NCI-H69 (cell line): ENCODE measurements around the gene MPL.
A peak's percentile ranks its signal among the peaks of the same experiment; 100 is the strongest.

Experiments used
- DNase-seq: peaks from one replicate; lab custom pipeline; 2025; lab: John Stamatoyannopoulos, UW

MPL gene

DNA sequence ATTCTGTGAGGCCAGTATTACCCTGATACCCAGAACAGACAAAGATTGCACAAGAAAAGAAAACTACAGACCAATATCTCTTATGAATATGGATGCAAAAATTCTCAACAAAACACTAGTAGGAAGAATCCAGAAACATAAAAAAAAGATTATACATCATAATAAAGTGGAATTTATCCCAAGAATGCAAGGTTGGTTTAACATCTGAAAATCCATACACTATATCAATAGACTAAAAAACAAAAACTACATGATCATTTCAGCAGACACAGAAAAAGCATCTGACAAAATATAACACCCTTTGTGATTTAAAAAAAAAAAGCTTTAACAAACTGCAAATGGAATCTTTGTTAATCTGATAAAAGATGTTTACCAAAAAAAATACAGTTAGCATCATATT is 12.2 kb upstream of the MPL start:
- DNase-seq, result no peak

DNA sequence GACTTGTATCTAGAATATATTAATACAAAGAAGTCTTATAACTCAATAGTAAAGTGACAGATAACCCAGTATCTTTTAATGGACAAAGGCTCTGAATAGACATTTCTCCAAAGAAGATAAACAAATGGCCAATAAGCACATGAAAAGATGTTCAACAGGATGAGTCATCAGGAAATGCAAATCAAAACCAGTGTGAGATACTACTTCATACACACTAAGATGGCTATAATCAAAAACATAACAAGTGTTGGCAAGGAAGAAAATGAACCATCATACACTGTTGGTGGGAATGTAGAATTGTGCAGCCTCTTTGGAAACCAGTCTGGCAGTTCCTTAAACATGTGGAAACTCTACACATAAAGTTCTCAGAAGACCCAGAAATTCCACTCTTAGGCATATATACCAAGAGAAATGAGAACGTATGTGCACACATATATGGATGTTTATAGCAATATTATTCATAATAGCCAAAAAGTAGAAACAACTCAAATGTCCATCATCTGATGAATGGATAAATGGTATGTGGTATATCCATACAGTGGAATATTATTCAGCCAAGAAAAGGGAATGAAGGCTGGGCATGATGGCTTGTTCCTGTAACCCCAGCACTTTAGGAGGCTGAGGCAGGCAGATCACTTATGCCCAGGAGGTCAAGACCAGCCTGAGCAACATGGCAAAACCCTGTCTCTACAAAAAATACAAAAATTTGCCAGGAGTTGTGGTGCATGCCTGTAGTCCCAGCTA is 9.9 kb upstream of the MPL start:
- DNase-seq, result no peak

DNA sequence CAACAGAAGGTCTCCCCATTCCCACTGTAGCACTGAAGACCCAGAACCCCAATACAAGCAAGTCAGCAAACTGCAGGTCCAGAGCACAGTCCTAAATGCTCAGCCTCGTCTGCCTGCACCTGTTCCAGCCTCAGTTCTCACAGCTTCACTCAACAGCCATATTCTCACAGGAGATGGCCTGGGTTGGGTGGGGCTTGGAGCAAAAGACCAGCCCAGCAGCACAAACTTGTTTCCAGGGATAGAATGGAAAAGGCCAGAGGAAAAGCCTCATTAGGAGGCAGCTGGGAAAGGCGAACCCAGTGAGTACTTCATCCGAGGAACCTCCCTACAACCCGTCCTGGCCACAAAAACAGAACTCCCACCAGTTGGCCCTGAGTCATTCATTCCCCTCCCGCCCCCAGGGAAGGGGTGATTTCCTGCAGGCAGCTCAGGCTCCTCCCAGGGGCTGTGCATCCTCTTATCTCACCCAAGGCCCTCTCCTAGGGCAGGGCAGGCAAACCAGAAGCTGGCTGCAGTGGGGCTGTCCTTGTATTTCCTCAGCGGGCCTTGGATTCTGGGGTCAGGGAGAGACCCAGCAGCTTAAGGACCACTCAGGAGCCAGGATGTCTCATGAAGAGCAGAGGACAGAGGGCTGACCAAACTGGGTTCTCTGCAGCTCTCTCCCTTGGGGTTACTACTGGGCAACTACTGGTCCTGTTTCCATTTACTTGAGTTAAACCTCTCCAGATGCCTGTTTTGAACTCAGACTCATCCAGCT is 7.4 kb upstream of the MPL start:
- DNase-seq, result no peak

DNA sequence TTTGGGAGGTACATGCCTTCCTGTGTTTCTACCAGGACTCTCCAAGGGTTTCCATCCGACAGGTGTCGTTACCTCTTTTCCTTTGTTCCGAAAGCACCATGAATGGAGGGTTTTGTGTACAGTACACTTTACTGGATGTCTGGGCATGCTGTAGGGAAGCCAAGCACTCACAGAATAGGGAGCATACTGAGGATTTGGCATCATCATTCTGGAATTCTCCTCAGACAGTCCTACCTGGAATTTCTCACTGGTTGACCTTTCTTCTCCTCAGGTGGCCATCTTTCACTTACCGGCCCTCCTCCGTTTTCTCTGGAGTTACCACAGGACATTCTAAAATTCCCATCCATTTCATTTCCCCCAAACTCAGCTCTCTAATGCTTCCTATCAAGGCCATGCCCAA is 5.9 kb upstream of the MPL start:
- no peak for DNase-seq

DNA sequence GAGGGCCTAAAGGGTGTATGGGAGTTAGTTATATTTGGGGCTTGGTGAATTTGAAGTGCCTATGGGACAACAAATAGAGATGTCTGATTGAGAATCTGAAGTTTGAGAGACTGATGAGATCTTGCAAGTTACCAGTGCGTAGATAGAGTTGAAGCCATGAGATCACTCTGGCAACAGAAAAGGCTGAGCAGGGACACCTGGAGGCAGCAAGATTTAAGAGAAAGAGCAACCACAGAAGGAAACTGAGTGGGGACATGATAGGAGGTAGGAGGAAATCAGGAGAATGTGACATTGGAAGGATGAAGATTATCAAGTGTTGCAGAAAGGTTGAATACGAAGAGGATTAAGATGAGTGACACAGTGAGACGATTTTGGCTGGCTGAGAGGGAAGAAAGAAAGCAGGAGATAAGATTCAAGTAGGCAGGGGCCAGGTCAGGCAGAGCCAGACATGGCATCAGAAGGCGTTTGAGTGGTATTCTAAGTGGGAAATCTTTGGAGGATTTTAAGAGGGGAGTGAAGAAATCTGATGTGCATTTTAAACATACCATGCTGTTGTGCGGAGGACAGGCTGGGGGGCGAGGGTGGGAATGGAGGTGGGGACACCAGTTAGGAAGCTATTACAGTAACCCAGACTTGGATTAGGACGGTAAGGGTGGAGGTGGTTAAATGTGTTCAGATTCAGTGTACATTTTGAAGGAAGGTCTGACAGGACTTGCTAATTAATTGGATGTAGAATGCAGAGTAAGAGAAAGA is 3.0 kb upstream of the MPL start:
- DNase-seq, result no peak

DNA sequence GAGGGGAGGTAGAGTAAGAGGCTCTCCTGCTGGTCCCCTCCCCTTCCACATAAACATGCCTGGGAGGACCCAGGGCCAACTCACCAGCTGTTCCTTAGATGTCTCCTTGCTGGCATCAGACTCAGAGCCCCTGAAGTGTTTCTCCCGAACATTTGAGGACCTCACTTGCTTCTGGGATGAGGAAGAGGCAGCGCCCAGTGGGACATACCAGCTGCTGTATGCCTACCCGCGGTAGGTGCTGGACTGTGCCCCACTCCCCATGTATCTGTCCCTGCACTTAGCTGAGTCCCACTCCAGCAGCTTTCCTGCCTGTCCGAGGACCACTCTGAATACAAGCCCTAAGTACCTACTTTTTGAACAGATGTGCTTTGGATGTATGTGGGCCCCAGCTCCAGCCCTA is 383 bp downstream of the MPL start:
- no peak for DNase-seq

DNA sequence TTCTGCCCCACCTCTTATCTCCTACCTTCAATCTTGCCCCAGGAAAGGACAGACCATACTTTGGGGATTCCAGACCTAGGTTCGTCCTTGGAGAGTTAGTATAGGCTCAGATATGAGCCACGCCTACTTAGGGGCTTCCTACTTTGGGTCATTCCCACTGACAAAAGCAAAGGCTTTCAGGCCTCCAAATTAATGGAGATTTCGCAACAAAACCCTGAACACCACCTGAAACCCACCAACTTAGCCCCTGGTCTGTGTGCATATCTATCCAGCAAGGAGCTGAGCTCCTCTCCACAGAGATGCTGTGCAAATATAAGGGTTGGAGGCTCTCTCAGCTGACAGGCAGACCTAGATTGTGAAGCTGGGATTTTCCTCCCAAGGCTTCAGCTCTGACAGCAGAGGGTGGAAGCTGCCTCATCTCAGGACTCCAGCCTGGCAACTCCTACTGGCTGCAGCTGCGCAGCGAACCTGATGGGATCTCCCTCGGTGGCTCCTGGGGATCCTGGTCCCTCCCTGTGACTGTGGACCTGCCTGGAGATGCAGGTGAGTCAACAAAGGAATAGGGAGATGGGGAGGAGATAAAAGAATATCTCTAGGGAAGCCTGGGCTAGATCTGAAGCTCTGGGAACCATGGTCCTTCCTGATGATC is 2.1 kb downstream of the MPL start:
- DNase-seq, result no peak

DNA sequence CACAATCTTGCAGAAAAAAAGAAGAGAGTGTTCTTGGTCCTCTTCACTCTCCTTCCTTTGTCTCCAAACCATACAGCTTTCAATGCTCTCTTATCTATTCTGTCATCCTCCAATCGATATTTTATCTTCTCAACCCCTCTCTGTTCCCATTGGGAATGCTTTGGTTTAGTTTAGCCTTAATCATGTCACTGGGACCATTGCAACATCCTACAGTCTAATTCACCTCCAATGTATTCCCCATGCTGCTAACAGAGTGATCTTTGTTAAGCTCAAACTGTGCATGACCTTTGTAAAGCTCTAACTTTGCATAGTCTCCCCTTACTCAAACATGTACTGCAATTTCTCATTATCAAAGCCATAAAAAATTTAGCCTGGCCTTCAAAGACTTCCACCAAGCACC is 2.9 kb downstream of the MPL start:
- DNase-seq, result no peak

DNA sequence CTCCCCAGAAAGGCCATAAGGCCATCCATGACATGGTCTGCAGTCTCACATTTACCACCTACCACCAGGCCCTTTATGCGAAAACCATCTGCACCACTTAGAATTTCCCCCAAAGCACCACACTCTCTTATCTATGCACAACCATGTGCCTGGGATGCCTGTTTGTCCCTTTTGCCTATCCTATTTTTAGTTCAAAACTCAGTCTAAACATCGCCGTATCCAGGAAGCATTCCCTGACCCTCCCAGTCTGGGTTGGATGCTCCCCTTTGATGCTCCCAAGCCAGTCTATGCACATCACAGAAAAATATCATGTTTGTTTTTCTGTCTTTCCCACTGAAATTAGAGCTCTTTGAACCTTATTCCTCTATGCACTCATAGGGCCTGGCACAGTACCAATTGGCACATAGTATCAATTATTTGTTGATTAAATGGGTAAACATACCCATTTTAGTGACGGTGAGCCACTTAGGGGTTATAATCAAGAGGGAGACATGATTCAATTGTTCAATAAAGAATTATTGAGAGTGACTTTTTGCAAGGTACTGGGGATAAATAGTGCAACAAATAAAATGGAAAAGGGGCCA is 6.7 kb downstream of the MPL start:
- peak; percentile 4 for DNase-seq

DNA sequence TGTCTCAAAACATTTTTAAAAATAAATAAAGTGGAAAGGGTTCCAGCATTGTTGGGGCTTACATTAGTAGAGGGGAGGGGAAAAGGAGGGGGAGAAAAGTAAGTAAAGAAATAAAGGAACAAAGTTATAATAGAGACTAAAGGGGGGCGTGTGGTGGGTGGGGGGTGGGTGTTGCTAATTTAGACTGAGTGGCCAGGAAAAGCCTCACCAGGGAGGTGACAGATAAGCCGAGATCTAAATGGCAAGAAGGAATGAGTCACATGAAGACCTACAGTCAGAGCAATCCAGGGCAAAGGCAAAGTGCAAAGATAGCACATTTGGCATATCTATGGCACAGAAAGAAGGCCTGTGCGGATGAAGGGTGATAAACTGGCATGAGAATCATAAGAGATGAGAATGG is 7.5 kb downstream of the MPL start:
- DNase-seq, result no peak

DNA sequence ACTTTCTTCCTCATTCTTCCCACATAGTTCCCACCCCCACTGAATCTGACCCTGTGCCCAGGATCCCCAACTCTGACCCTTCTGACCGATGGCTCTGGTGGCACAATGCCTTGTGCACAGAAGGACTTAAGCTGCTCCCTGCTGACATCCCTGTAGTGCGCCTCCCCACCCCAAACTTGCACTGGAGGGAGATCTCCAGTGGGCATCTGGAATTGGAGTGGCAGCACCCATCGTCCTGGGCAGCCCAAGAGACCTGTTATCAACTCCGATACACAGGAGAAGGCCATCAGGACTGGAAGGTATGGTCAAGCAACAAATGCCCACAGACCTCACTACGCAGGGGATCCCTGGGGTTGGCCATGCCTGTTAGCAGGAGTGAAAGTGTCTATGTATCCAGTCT is 9.0 kb downstream of the MPL start:
- DNase-seq, result no peak

DNA sequence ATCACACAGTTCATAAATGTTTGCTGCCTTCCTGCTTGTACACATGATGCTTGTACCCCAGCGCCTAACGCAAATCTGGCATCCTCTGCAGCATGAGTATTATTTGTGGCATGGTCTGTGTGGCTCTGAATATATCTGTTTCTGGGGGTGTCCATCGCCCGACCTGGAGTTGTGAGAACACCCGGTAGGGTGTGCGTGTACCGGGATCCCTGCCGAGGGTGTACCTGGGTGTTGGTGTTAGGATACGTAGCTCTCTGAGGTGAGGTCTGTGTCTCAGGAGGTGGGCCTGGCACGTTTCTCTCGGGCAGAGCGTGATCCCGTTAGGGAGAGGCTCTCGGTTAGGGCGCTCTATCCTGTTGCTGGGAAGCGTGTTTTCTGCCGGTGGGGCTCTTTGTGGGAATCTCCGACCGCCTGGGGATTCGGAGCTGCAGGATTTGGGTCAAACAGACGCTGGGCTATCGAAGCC is 10.8 kb downstream of the MPL start:
- DNase-seq, result peak; percentile 68

DNA sequence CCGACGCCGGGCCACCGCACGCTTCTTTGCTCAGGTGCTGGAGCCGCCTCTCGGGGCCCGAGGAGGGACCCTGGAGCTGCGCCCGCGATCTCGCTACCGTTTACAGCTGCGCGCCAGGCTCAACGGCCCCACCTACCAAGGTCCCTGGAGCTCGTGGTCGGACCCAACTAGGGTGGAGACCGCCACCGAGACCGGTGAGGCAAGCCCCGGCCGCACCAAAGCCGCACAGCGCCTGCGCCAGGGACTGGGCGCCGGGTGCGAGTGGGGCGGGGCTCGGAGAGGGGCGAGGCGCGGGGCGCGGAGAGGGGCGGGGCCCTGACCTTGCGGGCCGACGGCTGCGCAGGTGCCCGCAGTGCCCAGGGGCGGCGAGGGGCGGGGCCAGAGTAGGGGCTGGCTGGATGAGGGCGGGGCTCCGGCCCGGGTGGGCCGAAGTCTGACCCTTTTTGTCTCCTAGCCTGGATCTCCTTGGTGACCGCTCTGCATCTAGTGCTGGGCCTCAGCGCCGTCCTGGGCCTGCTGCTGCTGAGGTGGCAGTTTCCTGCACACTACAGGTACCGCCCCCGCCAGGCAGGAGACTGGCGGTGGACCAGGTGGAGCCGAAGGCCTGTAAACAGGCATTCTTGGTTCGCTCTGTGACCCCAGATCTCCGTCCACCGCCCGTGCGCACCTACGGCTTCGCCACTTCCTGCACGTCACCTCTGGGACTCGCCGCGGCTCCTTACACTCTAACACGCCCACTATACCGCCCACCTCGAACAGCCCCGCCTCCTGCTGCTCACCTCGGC is 11.4 kb downstream of the MPL start:
- DNase-seq, result peak; percentile 92

DNA sequence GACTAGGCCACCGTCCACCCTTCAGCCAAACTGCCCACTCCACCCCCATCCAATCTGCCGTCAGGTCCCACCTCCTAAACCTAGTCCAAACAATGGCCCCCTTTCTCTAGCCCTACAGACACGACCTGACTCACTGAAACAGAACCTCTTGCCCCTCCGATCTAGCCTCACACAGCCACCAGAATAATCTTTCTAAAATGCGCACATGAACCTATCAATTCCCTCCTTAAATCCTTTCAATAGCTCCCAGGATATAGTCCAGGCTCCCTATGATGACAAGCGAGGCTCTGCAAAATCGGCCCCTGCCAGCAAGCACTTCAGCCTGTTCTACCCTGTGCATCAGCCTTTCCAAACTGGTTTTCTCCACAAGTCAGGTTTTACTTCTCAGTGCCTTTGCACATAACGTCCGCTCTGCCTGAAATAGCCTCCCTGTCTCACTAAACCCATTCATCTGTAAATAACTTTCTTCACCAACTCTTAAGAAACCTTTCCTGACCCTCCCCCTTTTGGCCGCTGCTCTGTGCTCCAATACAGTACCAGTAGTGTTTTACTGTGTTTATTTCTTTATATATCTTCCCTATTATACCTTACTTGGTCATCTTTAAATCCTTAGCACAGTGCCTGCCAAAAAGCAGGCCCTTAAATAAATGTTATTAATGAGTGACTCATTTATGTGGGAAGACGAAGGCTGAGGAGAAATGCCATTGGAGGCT is 12.1 kb downstream of the MPL start:
- no peak for DNase-seq

DNA sequence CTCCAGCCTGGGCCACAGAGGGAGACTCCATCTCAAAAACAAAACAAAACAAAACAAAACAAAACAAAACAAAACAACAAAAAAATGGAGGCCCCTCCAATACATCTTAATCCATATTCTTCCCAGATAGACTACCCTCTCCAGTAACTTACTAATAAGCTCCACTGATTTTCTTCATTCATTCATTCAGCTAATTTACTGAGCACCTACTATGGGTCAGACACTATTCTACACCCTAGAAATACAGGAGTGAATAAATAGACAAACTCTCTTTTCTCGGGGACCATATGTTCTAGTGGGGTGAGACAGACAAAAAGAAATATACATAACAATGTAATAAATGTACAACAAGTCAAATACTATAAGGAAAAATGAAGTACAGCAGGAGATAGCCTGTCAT is 13.4 kb downstream of the MPL start:
- DNase-seq, result no peak

DNA sequence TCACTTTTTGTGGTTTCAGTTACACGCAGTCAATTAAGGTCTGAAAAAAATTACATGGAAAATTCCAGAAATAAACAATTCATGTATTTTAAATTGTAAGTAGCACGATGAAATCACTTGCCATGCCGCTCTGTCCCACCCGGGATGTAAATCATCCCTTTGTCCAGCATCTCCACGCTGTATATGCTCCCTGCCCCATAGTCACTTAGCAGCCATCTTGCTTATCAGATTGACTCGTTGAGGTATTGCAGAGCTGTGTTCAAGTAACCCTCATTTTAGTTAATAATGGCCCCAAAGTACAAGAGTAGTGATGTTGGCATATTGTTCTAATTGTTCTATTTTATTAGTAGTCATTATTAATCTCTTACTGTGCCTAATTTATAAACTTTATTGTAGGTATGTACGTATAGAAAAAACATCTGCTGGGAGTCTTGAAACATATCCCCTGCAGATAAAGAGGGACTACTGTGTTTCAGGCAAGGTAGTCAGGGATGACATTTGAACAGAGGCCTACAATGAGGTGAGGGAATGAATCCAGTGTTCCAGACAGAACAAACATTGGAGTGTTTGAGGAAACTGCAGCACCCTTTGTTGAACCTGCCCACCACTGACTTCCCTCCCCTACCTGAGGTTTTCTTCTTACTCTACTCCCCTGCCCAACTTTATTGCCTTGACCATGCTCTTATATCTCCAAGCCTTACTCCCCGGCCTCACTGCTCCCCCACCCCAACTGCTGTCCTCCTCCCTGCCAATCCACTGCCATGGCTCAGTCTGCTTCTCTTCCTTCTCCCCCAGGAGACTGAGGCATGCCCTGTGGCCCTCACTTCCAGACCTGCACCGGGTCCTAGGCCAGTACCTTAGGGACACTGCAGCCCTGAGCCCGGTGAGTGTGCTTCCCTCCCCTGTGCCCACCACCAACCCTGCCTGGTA is 14.1 kb downstream of the MPL start:
- peak; percentile 42 for DNase-seq

DNA sequence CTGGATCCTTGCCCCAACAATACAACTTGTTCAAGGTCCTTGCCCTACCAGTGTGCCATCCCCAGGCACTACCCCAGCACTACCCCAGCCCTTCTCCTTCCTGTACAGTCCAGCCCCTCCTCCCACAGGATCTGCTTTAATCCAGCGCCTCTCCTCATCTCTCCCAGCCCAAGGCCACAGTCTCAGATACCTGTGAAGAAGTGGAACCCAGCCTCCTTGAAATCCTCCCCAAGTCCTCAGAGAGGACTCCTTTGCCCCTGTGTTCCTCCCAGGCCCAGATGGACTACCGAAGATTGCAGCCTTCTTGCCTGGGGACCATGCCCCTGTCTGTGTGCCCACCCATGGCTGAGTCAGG is 14.7 kb downstream of the MPL start:
- no peak for DNase-seq

DNA sequence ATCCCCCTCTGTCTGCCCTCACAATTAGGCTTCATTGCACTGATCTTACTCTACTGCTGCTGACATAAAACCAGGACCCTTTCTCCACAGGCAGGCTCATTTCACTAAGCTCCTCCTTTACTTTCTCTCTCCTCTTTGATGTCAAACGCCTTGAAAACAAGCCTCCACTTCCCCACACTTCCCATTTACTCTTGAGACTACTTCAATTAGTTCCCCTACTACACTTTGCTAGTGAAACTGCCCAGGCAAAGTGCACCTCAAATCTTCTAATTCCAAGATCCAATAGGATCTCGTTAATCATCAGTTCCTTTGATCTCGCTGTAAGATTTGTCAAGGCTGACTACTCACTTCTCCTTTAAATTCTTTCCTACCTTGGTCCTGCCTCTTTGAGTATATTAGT is 15.3 kb downstream of the MPL start:
- no peak for DNase-seq

DNA sequence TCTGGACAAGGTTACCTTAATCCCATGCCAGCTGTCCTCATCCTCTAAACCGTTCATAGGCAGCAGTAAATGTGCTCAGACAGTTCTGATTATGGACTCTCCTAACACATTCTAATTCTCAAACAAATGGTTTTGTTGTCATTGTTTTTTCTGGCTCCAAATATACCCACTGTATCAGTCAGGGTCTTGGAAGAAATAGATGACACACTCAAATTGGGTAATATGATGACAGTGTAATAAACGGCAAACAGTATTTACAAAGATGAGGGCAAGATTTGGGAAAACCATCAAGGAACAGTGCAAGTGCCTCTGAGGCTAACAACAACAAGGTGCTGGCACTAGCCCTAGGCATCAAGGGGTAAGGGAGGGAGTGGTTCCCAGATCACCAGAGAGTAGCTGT is 16.9 kb downstream of the MPL start:
- no peak for DNase-seq

DNA sequence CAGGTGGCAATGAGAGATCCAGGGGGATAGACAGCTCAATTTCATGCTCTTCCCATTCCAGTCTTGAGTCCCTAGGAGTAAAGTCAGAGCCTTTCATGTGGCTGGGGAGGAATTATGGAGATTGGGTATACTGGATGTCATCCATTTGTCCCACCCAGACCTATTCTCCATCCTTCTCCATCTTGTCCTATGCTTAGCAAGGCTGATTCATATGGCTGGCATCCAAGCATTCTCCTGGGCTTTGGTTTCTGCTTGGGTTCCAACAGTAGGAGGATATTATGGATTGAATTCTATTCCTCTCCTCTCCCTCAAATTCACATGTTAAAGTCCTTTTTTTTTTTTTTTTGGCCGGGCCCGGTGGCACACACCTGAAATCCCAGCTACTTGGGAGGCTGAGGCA is 17.3 kb downstream of the MPL start:
- DNase-seq, result no peak
